ENCODE data around the gene LARGE1.
"Not testable (repeated sequence)": the region's sequence is repeated elsewhere in the genome, so short reads cannot be mapped to it uniquely, and the experiment has no call there.

LARGE1 gene

GRCh38 chr22:33883561-33883960 lies 36.7 kb downstream of the LARGE1 start:
- DNase-seq: no peak

GRCh38 chr22:33882991-33883390 lies 37.3 kb downstream of the LARGE1 start:
- DNase-seq: no peak

GRCh38 chr22:33880986-33881385 lies 39.3 kb downstream of the LARGE1 start:
- no peak for DNase-seq

- no peak for DNase-seq
Observed at GRCh38 chr22:33879796-33880195, 40.5 kb downstream of the LARGE1 start.

- DNase-seq: no peak
Observed at GRCh38 chr22:33875316-33875715, 45.0 kb downstream of the LARGE1 start.

GRCh38 chr22:33874206-33874605 lies 46.1 kb downstream of the LARGE1 start:
- DNase-seq: no peak

GRCh38 chr22:33873666-33874065 lies 46.6 kb downstream of the LARGE1 start:
- no peak for DNase-seq

GRCh38 chr22:33873186-33873585 lies 47.1 kb downstream of the LARGE1 start:
- no peak for DNase-seq

GRCh38 chr22:33871935-33872334 lies 48.3 kb downstream of the LARGE1 start:
- DNase-seq: no peak

- no peak for DNase-seq
Observed at GRCh38 chr22:33869946-33870345, 50.3 kb downstream of the LARGE1 start.

- no peak for DNase-seq
Observed at GRCh38 chr22:33867971-33868370, 52.3 kb downstream of the LARGE1 start.

- DNase-seq: no peak
Observed at GRCh38 chr22:33867118-33867866, 53.0 kb downstream of the LARGE1 start.

GRCh38 chr22:33866511-33866910 lies 53.8 kb downstream of the LARGE1 start:
- no peak for DNase-seq

- DNase-seq: no peak
Observed at GRCh38 chr22:33865996-33866395, 54.3 kb downstream of the LARGE1 start.

GRCh38 chr22:33865248-33865647 lies 55.0 kb downstream of the LARGE1 start:
- no peak for DNase-seq

GRCh38 chr22:33864723-33865130 lies 55.5 kb downstream of the LARGE1 start:
- DNase-seq: no peak

GRCh38 chr22:33861216-33861875 lies 58.9 kb downstream of the LARGE1 start:
- no peak for DNase-seq

- no peak for DNase-seq
Observed at GRCh38 chr22:33860386-33860785, 59.9 kb downstream of the LARGE1 start.

- no peak for DNase-seq
Observed at GRCh38 chr22:33859311-33859710, 61.0 kb downstream of the LARGE1 start.

GRCh38 chr22:33858653-33859052 lies 61.6 kb downstream of the LARGE1 start:
- DNase-seq: not testable (repeated sequence)

- not testable (repeated sequence) for DNase-seq
Observed at GRCh38 chr22:33857767-33858166, 62.5 kb downstream of the LARGE1 start.

GRCh38 chr22:33854724-33855123 lies 65.6 kb downstream of the LARGE1 start:
- DNase-seq: no peak

- peak; percentile 23 for DNase-seq
Observed at GRCh38 chr22:33853200-33854097, 66.8 kb downstream of the LARGE1 start.
